DMS 273 (cell line): ENCODE results near the gene ICOSLG.
A peak's percentile ranks its signal among the peaks of the same experiment; 100 is the strongest.
"Not testable (repeated sequence)": the region's sequence is repeated elsewhere in the genome, so short reads cannot be mapped to it uniquely, and the experiment has no call there.

ENCODE experiments used
- DNase-seq: peaks from one replicate; lab custom pipeline; 2025; ENCODE audit not compliant: unreplicated experiment; lab: John Stamatoyannopoulos, UW

Gene ICOSLG, protein sequence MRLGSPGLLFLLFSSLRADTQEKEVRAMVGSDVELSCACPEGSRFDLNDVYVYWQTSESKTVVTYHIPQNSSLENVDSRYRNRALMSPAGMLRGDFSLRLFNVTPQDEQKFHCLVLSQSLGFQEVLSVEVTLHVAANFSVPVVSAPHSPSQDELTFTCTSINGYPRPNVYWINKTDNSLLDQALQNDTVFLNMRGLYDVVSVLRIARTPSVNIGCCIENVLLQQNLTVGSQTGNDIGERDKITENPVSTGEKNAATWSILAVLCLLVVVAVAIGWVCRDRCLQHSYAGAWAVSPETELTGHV

DNA sequence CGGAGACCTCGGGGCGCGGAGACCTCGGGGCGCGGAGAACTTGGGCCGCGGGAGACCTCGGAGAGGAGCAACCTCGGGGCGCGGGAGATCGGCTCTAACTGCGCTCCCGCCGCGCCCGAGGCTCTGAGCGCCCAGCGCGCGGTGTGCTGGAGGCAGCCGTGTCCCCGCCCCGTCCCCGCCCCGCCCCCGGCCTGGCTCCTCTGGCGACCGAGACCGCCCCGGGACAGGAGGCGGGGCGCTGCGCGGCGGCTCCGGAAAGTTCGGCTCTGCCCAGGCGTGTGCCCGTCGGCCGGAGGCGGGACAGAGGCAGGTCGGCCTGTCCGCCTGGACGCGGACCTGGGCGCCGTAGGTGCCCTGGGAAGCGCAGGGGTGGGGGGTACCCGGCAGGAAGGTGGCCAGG is at the start of gene ICOSLG:
ICOSLG (minus strand) TSS at position 102 of the 400 bp plus-strand sequence. CDS start 126 bp downstream, outside the sequence.
- DNase-seq = not testable (repeated sequence)

DNA sequence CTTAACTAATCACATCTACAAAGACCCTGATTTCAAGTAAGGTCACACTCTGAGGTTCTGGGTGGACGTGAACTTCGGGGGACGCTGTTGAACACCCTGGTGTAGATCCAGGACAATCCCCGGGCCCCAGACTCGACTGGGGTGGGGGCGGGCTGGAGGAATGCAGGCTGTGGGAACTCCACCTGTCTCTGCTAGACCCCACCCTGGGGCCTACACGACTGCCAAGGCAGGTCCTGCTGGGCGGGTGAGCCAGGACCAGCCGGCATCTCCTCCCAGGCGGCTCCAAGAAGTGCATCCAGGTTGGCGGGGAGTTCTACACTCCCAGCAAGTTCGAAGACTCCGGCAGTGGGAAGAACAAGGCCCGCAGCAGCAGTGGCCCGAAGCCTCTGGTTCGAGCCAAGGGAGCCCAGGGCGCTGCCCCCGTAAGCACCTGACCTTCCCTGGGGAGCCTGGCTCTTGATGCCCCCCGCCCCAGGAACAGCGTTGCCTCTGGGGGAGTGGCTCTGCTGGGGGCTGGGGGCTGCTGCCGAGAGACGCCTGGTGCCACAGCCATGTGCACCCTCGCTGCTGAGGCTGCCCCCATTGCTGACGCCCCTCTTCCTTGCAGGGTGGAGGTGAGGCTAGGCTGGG is 48.8 kb upstream of the ICOSLG start:
- no peak for DNase-seq

DNA sequence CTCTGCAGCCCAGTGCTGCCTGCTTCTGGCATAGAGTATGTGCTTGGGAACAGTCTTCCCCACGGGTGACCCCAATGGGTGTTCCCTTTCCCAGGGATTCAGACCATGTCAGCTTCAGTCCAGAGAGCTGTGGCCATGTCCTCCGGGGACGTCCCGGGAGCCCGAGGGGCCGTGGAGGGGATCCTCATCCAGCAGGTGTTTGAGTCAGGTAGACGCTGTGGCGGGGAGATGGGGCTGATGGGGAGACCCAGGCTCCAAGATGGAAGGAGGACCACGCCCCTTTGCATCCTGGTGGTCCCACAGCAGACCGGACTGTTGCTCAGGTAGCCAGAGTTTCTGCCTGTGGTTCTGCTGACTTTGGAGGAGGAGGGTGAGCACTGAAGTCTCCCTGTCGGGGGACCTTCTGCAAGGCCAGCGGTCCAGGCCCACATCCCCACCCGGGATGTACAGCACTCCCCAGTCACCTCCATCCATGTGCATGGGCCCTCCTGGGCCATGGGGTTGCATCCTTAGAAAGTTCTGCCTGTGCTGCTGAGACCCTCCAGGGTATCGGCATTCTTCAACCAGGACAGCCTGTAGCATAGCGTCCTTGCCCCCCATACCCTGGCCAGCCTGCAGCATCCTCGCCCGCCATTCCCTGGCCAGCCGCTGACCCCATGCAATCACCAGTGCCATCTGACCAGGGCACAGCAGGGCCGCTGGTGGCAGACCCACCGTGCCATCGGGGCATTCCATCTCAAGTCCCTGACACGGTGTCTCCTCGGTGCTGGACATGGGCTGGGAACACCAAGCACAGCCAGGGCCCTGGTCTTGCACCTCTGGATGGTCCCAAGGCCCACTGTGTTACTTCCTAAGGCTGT is 47.7 kb upstream of the ICOSLG start:
- DNase-seq = no peak

DNA sequence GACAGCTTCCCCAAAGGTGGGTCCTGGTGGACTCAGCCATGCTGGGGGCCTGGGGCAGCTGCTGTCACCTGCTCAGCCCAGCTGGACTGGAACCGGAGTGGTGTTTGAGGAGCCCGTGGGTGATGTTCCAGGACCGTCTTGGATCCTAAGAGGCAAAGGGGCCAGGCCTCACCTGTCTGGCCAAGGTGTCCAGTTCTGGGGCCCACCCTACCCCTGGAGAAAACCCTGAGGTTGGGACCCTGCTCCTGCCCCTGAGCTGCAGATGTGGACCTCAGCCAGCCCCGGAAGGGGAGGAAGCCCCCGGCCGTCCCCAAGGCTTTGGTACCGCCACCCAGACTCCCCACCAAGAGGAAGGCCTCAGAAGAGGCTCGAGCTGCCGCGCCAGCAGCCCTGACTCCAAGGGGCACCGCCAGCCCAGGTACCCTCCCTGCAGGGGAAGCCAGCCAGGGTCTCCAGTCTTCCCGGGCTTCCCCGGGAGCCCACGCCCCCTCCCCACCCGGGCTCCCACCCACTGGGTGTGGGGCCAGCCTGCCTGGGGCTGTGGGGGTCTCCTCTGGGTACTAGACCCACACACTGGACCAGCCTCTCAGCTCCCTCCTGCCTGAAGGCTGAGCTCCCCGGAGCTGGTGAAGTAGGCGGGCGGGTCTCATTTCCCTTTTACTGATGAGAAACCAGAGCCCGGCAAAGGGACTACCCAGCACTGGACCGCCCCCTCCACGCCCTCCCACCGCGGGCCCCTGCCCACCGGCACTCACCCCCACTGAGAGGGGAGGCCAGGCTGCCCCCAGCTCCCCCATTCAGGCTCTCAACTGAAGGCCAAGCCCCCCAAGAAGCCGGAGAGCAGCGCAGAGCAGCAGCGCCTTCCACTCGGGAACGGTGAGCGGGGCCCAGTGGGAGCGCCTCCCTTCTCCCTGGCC is 46.2 kb upstream of the ICOSLG start:
- no peak for DNase-seq

DNA sequence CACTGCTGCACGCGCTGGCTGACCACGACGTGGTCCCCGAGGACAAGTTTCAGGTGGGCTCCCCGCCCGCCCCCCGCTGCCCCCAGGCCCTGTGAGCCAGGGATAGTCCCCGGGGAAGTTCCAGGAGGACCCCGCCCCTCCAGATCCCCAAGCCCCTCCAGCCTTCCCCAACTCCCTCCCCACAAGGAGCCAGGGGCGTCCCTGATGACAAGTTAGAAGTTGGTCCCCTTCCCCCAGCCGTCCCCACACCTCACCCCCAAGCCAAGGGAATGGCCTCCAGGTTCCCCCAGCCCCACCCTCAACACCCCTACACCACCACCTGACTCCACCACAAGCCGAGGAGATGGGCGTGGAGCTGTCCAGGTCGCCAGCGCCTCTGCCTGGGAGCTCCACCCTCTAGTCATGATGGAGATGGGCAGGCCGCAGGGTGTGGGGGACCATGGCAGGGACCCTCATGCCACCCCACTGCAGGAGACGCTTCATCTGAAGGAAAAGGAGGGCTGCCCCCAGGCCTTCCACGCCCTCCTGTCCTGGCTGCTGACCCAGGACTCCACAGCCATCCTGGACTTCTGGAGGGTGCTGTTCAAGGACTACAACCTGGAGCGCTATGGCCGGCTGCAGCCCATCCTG is 45.5 kb upstream of the ICOSLG start:
- no peak for DNase-seq

DNA sequence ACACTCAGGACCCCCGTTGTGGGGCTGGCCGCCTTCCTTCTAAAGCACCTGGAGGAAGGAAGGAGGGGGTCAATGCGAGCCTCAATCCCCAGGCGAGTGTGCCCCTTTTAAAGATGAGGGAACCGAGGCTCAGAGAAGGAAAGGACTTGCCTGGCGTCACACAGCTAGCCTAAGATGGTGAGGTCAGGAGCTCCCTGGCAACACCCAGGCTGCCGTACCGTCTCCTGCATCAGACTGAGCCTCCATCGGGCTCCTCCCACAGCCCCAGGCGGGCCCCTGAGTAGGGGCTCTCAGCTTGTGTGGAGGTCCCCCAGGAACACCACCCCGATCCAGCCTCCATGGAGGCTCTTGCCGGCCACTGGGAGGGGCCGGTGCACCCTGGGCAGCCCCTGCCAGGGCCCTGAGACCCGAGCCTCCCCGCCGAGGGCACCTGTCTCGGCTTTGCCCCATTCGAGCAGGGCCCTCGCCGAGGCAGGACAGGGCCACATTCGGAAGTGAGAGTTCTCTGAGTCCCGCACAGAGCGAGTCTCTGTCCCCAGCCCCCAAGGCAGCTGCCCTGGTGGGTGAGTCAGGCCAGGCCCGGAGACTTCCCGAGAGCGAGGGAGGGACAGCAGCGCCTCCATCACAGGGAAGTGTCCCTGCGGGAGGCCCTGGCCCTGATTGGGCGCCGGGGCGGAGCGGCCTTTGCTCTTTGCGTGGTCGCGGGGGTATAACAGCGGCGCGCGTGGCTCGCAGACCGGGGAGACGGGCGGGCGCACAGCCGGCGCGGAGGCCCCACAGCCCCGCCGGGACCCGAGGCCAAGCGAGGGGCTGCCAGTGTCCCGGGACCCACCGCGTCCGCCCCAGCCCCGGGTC is 44.6 kb upstream of the ICOSLG start, which contains the start of gene AIRE:
AIRE (plus strand) TSS at position 739 of the 855 bp plus-strand sequence. CDS start 131 bp downstream, outside the sequence.
- DNase-seq = no peak

DNA sequence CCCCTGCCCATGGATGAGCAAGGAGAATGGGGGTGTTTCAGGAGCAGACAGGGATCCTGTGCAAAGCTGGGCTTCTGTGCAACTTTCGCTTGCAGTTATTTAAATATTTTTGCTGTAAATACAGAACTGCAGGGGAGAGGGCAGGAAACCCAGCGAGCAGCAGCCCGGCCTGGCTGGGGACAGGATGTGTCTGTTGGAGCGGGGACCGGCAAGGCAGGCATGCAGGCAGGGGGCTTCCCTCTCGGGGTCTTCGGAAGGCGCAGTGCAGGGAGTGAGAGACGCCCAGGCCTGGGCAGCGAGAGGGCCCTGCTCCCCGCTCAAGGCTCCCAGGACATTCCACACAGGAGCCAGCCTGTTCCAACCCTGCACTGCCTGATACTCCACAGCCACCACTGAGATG is 43.2 kb upstream of the ICOSLG start:
- DNase-seq = no peak

DNA sequence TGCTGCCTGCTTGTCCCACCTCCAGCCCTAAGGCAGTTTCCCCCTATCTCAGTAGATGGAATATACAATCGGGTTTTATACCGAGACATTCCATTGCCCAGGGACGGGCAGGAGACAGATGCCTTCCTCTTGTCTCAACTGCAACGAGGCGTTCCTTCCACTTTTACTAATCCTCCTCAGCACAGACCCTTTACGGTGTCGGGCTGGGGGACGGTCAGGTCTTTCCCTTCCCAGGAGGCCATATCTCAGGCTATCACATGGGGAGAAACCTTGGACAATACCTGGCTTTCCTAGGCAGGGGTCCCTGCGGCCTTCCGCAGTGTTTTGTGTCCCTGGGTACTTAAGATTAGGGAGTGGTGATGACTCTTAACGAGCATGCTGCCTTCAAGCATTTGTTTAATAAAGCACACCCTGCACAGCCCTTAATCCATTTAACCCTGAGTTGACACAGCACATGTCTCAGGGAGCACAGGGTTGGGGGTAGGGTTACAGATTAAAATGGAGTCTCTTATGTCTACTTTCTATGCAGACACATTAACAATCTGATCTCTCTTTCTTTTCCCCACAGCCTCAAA is 42.6 kb upstream of the ICOSLG start:
- not testable (repeated sequence) for DNase-seq

DNA sequence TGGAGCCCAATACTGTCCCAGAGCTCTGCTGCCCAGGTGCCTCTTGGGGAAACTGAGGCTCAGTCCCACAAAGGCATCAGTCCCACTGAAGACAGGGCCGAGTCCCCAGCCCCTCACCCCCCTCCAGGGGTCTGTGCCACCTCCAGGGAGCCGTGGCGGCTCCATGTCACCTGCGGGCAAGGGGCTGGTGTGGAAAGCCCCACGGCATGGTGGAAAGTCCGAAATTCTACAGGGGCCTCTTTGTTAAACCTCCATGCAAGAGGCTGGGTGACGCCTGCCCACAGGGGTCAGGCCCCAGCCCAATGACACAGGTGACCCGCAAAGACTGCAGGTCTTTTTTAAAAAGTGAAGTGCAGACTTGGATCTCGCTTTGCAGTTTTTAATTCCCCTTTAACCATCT is 41.6 kb upstream of the ICOSLG start:
- DNase-seq = no peak

DNA sequence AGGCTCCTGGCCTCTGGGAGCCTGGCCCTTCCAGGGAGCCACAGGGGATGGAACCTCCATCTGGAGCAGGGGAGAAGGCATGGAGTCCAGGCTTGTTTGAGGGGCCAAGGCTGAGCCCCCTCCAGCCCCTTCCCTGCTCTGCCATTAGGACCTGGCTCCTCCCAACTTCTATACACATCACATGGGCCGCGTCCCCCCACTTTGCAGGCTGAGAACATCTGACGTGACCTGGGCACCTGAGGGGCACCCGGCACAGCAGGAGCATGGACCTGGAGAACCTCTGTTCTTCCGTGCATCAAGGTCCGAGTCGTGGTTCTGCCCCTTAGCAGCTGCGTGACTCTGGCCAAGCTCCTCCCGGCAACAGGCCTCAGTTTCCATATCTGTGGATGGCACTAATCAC is 41.1 kb upstream of the ICOSLG start:
- no peak for DNase-seq

DNA sequence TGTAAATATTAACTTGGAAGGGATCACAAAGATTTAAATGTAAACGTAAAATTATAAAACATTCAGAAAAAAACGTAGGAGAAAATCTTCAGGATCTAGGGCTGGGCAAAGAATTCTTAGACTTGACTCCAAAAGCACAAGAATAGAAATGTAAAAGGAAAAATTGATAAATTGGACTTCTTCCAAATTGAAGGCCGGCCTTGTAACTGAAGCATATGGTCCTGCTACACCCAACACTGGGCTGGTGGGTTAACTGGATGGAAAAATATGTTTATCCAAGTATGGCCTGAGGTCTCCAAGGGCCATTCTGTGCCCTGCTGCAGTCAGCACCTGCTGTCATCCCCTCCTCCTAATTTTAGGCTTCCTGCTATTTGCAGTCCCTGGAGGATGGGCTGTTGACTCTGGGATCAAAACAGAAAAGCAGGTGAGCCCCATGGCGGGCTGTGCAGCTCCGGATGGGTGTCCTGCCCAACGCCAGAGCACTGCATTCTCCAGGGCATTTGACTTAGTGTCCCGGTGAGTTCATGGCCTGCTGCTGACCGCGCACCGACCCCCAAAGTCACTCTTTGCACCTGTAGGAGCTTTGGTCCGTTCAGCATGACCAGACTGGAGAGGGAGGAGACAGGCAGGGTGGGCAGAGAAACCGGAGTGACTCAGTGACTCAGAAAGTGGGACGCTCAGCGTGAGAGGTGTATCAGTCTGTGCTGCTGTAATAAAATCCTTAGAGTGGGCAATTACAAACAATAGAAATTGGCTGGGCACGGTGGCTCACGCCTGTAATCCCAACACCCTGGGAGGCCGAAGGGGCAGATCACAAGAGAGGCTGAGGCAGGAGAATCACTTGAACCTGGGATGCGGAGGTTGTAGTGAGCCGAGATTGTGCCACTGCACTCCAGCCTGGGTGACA is 38.9 kb upstream of the ICOSLG start:
- peak; percentile 65 for DNase-seq

DNA sequence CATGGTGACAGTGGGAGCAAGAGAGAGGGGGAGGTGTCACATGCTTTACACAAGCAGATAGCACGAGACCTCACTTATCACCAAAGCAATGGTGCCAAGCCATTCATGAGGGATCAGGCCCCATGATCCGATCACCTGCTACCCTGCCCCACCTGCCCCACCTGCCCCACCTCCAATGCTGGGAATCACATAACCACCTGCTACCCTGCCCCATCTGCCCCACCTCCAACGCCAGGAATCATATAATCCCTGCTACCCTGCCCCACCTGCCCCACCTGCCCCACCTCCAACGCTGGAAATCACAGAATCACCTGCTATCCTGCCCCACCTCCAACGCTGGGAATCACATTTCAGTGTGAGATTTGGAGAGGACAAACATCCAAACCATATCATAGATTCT is 34.3 kb upstream of the ICOSLG start:
- DNase-seq = no peak

DNA sequence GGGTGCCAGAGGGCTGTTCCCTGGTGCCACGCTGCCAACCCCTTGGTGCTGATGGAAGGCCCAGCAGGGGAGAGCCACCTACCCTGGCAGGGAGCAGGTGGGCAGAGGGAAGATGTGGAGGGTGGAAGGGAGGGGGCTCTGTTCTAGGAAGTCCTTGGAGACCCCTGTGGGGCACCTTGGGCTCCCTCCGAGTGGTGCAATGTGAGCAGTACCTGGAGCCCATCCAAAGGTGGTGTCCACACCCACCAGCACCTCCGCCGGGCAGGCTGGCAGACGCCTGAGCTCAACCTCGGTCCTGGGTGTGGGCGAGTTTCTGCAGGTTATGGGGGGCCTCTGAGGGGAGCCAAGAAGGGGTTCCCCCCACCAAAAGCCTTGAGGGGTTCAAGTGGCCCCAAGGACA is 32.3 kb upstream of the ICOSLG start:
- no peak for DNase-seq

DNA sequence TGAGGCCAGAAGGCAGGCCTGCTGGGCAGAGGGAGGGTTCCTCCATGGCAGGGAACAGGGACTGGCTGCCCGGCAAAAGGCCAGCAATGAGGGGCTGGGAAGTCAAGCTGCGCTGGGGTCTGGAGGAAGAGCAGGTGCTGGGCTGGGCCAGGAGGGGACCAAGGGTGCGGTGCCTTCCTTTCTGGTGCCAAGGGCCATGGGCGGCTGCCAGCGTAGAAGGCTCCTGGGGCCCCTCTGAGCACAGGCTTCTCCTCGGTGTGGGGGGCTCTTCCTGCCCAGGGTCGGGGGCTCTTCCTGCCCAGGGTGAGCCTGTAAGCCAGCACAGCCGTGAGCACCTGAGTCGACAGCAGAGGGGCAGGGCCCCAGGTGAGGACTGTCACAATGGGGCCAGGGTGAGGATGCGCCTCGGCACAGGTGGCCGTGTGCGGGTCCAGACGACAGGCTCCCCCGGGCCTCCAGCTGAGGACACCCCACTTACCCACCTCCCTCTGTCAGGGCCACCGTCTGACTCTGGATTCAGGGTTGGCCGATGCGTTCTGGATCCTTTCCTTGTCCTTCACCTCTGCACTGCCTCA is 31.6 kb upstream of the ICOSLG start:
- DNase-seq = no peak

DNA sequence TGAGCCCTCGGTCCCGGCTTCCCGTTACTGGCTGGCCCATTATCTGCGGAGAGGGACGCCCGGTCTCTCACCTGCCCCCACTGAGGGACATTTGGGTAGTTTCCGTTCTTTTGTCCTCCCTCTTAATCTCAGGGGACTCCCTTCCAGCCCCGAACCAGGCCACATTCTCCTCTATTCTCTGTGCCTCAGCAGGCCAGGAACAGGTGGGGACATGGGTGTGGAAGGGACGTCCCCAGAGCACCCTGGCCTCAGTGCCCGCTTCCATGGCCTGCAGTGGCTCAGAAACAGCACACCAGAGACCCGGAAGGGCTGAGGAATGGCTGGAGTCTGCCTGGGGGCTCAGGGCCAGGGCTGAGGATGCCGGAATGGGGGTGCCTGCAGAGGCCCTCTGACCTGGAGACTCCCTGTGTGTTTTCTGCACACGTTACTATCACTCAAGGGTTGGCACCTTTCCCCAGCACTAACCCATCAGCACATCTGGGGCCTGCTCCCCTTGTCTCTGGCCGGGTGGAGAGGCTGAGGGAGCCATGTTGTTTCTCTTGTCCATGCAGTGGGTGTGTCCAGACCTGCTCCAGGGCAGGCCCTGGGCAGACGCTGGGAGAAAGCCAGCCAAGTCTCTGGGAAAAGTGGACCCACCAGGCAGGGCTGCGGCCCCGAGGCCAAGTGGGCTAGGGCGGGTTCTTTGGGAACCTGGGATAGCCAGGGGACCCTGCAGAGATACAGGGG is 31.0 kb upstream of the ICOSLG start:
- no peak for DNase-seq

DNA sequence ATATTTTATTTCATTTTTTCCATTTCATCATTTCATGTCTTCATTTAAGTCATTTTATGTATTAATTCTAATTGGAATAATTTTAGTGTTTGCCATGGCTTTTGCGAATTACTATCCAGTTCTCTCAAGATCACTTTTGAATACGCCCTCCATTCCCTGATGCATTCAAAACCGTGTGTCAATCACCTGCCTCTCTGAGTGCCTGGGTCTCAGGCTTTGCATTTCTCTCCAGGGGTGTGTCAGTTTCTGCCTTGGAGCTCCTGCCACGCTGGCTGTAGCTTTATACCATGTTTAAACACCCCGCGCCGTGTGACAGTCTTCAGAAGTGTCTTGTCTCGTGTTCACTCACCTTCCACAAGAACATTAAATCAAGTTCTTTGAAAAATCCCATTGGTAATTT is 28.3 kb upstream of the ICOSLG start:
- no peak for DNase-seq

DNA sequence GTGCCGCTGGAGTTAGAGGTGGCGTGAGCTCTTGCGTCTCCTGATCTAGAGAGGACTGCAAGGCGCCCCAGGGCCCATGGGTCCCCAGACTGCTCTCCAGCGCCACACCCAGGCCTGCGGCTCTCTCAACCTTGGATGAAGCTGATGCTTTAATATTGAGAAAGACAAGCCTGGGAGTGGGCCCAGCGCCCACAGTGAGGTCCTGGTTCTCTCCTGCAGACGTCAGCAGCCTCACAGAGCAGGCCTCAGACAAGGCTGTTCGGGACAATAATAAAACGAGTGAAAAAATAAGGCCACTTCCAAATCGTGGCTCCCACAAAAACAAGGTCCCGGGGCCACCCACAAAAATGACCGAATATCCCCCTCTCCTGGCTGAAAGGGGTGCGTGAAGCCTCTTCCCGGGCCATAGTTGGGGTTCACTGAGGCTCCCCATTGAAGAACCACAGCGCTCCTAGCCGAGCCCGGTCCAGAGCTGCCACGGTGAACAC is 27.0 kb upstream of the ICOSLG start:
- peak; percentile 27 for DNase-seq
